Measurements from ENCODE around the gene LIMCH1. TPM values are rescaled to one million over a fixed set of nuclear protein-coding genes. Genes with fewer than 3 reads are reported as not detected.
"Not testable (repeated sequence)": the region's sequence is repeated elsewhere in the genome, so short reads cannot be mapped to it uniquely, and the experiment has no call there.

LIMCH1 gene
- total RNA-seq, 4 donors from 2014 or later: 57.6 to 106 (median 90.5) TPM

DNA sequence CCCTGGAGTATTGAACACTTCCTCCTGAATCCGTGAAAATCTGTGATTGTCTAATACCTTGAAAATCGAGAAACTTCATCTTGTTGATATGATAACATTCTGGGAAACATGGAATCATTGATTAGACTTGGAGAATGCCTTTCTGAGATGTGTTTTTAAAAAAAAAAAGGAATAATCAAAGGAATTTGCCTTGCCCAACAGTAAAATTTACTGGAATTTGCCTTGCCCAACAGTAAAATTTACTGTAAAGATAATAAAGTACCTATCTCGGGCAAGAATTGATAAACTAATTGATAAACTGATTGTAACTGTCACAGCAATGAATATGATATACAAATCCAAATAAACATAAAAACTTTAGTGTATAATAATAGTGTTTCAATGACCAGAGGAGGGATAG is 165.8 kb downstream of the LIMCH1 start:
- 64 to 80% methylated on average over 3 of the region's 3 CpGs for WGBS, 2 donors
- Histone ChIP-seq H3K36me3 (no peaks in the 10 kb centered on the region), H3K27ac (no peak overlapping the region), H3K27me3 (peaks cover 0 to 4% of the 10 kb centered on the region in 2 donors), H3K9me3 (no peaks in the 10 kb centered on the region), H3K4me3 (no peak overlapping the region), H3K4me1 (no peaks in the 10 kb centered on the region)
- no peak for TF ChIP-seq POLR2A (IDR thresholded peaks at IDR 0.05)
- TF ChIP-seq, protein P1, sequence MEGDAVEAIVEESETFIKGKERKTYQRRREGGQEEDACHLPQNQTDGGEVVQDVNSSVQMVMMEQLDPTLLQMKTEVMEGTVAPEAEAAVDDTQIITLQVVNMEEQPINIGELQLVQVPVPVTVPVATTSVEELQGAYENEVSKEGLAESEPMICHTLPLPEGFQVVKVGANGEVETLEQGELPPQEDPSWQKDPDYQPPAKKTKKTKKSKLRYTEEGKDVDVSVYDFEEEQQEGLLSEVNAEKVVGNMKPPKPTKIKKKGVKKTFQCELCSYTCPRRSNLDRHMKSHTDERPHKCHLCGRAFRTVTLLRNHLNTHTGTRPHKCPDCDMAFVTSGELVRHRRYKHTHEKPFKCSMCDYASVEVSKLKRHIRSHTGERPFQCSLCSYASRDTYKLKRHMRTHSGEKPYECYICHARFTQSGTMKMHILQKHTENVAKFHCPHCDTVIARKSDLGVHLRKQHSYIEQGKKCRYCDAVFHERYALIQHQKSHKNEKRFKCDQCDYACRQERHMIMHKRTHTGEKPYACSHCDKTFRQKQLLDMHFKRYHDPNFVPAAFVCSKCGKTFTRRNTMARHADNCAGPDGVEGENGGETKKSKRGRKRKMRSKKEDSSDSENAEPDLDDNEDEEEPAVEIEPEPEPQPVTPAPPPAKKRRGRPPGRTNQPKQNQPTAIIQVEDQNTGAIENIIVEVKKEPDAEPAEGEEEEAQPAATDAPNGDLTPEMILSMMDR (IDR thresholded peaks at IDR 0.05): no peak
- TF ChIP-seq EP300 (IDR thresholded peaks at IDR 0.05): no peak
- DNase-seq (ENCODE audit: low spot score in 2 of 2): no peak

DNA sequence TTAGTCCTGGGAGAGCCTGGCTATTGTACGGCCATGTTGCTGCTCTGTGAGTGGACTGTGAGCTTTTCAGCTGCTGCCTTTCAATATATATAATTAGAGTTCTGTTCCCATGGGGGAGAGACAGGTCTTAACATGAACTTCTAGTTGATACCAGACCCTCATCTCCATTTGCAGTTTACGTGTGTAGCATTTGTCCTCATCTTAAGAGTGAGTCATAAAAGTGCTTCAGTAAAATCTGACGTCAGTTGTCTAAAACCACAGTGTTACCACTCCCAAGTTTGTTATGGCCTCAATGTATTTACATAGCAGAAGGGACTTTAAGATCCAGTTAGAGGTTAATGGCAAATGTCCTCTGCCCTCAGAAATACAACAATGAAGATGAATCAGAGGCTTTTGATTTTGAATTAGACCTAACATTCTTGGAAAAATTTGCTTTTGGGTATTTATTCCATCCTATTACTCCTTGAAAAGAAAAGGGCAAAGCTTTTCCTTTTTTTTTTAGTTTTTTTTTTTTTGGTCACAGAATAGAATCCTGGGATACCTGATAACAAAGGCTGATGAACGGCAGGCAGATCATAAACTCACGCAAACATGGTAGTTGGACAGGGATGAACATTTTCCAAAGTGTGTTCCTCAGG is 172.0 kb downstream of the LIMCH1 start:
- Histone ChIP-seq H3K36me3 (no peaks in the 10 kb centered on the region), H3K4me1 (no peaks in the 10 kb centered on the region), H3K9me3 (no peaks in the 10 kb centered on the region), H3K4me3 (no peak overlapping the region), H3K27ac (no peak overlapping the region), H3K27me3 (peaks cover 0 to 4% of the 10 kb centered on the region in 2 donors)
- WGBS, 2 donors: 56 to 58% methylated on average over 5 of the region's 5 CpGs
- no peak for DNase-seq (ENCODE audit: low spot score in 2 of 2)
- no peak for TF ChIP-seq POLR2A (IDR thresholded peaks at IDR 0.05)
- no peak for TF ChIP-seq EP300 (IDR thresholded peaks at IDR 0.05)
- TF ChIP-seq, protein P1 (IDR thresholded peaks at IDR 0.05): no peak

DNA sequence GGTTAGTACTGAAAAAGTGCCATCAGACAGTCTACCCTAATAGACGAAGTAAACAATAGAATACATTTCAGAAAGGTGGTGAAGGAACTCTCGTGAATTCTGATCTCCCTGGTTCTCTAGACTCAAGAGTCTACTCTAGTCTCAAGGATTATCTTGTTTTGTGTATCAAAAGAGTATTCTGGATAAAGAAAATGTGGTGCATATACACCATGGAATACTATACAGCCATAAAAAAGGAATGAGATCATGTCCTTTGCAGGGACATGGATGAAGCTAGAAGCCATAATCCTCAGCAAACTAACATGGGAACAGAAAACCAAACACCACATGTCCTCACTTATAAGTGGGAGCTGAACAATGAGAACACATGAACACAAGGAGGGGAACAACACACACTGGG is 173.7 kb downstream of the LIMCH1 start:
- not testable (repeated sequence) for H3K4me1 ChIP-seq; H3K4me3 ChIP-seq; DNase-seq (ENCODE audit: low spot score in 2 of 2); H3K27ac ChIP-seq; H3K27me3 ChIP-seq; H3K36me3 ChIP-seq; H3K9me3 ChIP-seq
- 95 to 99% methylated on average over 2 of the region's 2 CpGs for WGBS, 2 donors

DNA sequence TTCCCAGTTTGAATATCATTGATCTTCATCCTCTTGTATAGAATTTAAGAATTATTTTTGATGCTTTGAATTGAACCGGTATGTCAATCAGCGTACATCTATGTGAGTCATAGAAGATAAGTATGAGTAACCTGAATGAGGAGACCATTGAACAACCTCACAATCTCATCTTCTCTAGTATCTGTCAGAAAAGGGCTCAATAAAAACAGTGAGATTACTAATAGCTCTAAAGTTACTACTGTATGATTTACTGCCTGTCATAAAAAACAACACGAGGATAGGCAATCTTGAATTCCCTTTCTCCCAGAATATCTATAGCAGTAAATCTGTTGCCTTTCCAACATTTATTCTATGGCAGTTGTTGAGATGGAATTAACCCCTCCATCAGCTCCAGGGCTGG is 174.5 kb downstream of the LIMCH1 start:
- Histone ChIP-seq H3K36me3 (no peaks in the 10 kb centered on the region), H3K9me3 (no peaks in the 10 kb centered on the region), H3K27ac (no peak overlapping the region), H3K27me3 (peaks cover 0 to 4% of the 10 kb centered on the region in 2 donors), H3K4me1 (no peaks in the 10 kb centered on the region), H3K4me3 (no peak overlapping the region)
- TF ChIP-seq, protein P1 (IDR thresholded peaks at IDR 0.05): no peak
- TF ChIP-seq POLR2A (IDR thresholded peaks at IDR 0.05): no peak
- TF ChIP-seq EP300 (IDR thresholded peaks at IDR 0.05): no peak
- 70 to 72% methylated on average over 3 of the region's 3 CpGs for WGBS, 2 donors
- no peak for DNase-seq (ENCODE audit: low spot score in 2 of 2)

DNA sequence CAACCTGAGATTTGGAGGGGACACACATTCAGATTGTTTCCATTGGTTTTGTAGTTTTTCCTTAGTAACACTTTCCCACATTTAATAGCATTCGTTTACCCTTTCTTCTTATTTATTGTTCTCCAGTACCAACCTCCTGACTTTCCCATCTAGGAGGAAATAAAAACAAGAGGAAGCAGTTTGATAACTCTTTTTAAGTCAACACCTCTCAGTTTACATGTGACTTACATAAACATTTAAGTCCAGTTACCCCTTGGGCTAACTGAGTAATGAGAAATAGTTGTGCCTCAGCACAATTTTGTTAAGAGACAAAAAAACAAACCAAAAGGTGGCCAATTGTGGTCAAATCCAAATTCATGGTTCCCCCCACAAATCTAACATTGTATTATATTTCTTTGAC is 175.8 kb downstream of the LIMCH1 start:
- H3K36me3 ChIP-seq: no peaks in the 10 kb centered on the region
- H3K4me1 ChIP-seq: no peaks in the 10 kb centered on the region
- no peak for DNase-seq (ENCODE audit: low spot score in 2 of 2)
- TF ChIP-seq, protein P1 (IDR thresholded peaks at IDR 0.05): no peak
- no peak for TF ChIP-seq EP300 (IDR thresholded peaks at IDR 0.05)
- no peaks in the 10 kb centered on the region for H3K9me3 ChIP-seq
- no peak overlapping the region for H3K4me3 ChIP-seq
- 74 to 85% methylated on average over 1 of the region's 1 CpG for WGBS, 2 donors
- H3K27ac ChIP-seq: no peak overlapping the region
- H3K27me3 ChIP-seq: no peaks in the 10 kb centered on the region
